AG04449 (cell line): ENCODE data around the gene SUPT3H.
A peak's percentile ranks its signal among the peaks of the same experiment; 100 is the strongest.

Experiments used
- CTCF ChIA-PET: fragments of 350-600 bp; formaldehyde crosslinking; extraction: SDS; loops from one replicate; lab custom pipeline; 2021; ENCODE audit warnings: antibody characterized with exemption; lab: Yijun Ruan, JAX
- POLR2A ChIA-PET: fragments of 400-600, 350-600 bp; formaldehyde crosslinking; extraction: SDS; loops from one replicate; lab custom pipeline; 2020; ENCODE audit warnings: antibody characterized with exemption, inconsistent platforms; lab: Yijun Ruan, JAX
- DNase-seq: peaks from one replicate; pipeline ENCODE4 v3.0.0-alpha.2; 2010; ENCODE audit warnings: low read depth, low spot score
- H3K4me3 ChIP-seq: 2 replicates; pipeline ENCODE4 v1.5.1; 2011; ENCODE audit warnings: low read depth, mild to moderate bottlenecking, control low read depth, low read length
- TF ChIP-seq, protein P1 (sequence below): IDR thresholded peaks from one replicate; pipeline ENCODE4 v1.5.1; 2011; ENCODE audit warnings: mild to moderate bottlenecking, moderate library complexity, low read length, control low read depth, inconsistent platforms; ENCODE audit not compliant: insufficient read depth; ENCODE audit errors: missing control alignments

SUPT3H gene

DNA sequence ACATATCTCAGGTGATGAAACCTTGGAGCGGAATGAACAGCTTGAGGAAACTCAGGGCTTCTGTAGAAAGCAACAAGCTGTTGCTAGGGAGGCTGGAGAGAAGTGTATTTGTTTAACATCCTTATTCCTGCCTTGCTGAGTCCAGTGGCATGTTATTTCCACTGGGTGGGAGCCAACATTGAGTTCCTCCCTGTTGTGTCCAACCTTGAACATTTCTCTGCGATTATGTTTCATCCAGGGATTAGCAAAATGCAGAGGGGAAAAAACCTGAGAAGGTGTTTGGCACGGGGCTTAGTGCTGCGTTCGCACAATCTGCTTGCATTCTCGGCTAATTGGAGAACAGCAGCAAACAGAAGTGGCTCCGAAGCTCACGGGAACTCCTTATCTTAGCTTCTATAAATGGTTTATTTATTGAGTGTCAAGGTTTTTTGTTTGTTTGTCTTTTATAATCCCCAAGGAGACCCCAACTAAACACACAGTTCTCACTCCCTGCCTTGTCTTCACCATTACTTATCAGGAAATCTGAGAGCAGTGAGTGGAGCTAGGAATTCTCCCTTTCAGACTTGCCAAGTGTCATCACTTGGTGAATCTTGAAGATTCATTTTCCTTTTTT, 577.5 kb downstream of the SUPT3H start:
- CTCF ChIA-PET = interaction anchor here (1.9 to 2.6 kb wide), 2 partner anchors 8 to 21 kb away, joined by 4 to 9 read pairs; no protein-coding TSS in a partner anchor
- H3K4me3 ChIP-seq = no peak overlapping the region
- POLR2A ChIA-PET = interaction anchor here (0.6 kb wide), 1 partner anchor 705 kb away, joined by 4 read pairs; no protein-coding TSS in a partner anchor
- TF ChIP-seq, protein P1, sequence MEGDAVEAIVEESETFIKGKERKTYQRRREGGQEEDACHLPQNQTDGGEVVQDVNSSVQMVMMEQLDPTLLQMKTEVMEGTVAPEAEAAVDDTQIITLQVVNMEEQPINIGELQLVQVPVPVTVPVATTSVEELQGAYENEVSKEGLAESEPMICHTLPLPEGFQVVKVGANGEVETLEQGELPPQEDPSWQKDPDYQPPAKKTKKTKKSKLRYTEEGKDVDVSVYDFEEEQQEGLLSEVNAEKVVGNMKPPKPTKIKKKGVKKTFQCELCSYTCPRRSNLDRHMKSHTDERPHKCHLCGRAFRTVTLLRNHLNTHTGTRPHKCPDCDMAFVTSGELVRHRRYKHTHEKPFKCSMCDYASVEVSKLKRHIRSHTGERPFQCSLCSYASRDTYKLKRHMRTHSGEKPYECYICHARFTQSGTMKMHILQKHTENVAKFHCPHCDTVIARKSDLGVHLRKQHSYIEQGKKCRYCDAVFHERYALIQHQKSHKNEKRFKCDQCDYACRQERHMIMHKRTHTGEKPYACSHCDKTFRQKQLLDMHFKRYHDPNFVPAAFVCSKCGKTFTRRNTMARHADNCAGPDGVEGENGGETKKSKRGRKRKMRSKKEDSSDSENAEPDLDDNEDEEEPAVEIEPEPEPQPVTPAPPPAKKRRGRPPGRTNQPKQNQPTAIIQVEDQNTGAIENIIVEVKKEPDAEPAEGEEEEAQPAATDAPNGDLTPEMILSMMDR = no peak
- peak; percentile 62 for DNase-seq

DNA sequence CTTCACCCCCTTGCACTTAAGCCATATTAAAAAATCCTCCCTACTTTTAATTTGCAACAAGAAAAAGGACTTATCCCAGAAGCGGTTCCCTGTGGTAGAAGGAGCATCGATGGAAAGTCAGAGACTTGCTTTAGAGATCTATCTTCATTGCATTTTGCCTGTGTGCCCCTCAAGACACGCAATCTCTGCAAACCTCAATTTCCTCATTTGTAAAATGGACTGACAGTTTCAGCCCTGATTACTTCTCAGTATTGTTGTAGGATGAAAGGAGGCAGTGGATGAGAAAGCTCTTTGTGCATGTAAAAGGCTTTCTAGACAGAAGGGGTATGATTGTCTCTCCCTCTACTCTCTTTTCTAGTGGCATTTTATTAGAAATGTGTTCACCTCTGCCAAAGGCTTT, 580.0 kb downstream of the SUPT3H start:
- DNase-seq = no peak
- CTCF ChIA-PET = interaction anchor here (1.1 kb wide), 1 partner anchor 323 kb away, joined by 3 read pairs; no protein-coding TSS in a partner anchor
- TF ChIP-seq, protein P1 = no peak
- POLR2A ChIA-PET = interaction anchor here (0.6 kb wide), 1 partner anchor 83 kb away, joined by 3 read pairs; no protein-coding TSS in a partner anchor
- H3K4me3 ChIP-seq = no peak overlapping the region

DNA sequence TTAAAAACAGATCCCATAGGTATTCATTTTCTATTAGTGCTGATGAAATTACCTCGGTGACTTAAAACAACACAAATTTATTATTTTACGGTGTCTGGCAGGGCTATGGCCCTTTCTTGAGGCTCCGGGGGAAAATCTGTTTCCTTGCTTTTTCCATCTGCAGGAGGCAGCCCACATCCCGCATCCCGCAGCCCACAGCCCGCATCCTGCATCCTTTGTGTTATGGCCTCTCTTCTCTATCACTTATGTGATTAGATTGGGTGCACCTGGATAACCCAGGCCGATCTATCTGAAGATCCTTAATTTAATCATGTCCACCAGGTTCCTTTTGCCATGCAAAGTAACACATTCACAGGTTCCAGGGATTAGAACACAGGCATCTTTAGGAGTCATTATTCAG, 582.4 kb downstream of the SUPT3H start:
- H3K4me3 ChIP-seq = no peak overlapping the region
- ChIA-PET CTCF (no interaction called here), POLR2A (no interaction called here)
- TF ChIP-seq, protein P1 = no peak
- no peak for DNase-seq

DNA sequence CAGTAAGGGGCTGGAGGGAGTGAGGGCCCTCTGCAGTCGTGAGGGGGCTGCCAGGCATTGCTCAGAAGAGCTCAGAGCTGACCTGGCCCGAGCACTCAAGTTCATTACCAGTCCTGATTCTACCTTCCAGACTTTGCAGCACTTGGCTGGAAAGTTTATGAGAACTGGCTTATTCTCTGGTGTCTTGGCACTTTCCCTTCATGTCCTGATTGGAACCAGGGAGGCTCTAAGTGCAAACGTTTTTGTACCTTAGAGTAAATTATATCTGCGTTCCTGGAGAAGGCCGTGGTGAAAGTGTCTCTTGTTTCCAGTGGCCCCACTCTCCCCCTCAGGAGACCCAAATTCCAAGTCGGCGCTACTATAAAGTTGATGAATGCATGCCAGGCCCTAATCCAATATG, 587.9 kb downstream of the SUPT3H start:
- TF ChIP-seq, protein P1 = no peak
- DNase-seq = no peak
- ChIA-PET POLR2A (no interaction called here), CTCF (no interaction called here)
- H3K4me3 ChIP-seq = no peak overlapping the region

DNA sequence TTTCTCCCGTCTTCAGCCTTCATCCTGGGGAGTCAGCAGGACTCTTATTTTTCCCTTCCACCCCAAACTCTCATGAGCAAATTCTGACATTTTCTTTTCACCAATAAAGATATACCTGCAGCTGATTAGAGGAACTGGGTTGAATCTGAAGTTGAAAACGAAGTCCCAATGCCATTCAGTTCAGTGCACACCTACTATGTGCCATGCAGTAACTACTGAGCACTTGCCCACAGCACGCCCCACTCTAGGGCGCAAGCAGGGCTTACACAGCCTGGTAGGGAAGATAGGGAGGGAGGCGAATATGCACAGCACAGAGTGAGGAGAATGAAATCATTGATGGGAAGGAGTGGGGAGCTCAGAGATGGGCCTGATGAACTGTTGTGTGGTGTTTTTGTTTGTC, 588.7 kb downstream of the SUPT3H start:
- ChIA-PET POLR2A (no interaction called here), CTCF (no interaction called here)
- TF ChIP-seq, protein P1 = no peak
- no peak for DNase-seq
- H3K4me3 ChIP-seq = no peak overlapping the region

DNA sequence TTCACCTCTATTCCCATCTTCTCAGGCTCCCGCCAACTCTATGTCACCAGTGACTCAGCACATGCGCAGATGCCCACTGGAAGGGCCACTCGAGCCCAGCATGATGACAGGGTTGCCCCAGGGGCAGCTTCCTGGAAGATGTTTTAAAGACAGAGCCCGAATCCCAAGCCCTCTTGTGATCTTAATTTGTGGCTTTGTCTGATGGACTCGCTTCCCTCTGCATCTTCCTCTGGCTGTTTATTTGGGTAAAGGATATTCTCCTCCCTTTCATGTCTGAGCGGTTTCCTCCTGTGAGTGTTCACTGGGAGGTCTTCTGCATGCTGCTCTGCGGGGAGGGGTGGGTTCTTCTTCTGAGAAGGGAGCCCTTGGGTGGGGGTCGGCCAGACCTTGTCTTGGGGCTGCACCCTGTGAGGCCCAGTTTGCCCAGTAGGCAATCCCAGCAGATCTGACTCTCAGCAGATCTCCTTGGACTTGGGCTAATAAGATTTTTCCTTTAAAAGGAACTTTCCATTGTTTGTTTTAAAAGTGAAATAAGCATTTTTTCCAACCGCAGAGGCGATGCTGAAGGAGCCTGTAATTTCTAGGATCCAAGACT, 589.2 kb downstream of the SUPT3H start:
- no peak for DNase-seq
- TF ChIP-seq, protein P1 = no peak
- ChIA-PET POLR2A (no interaction called here), CTCF (no interaction called here)
- no peak overlapping the region for H3K4me3 ChIP-seq
